Measurements from ENCODE around the gene AFMID. TPM values are rescaled to one million over a fixed set of nuclear protein-coding genes. Genes with fewer than 3 reads are reported as not detected.

AFMID gene
- total and polyA plus RNA-seq, 2 experiments from 2014 or later, result 38.0 to 47.5 TPM

DNA sequence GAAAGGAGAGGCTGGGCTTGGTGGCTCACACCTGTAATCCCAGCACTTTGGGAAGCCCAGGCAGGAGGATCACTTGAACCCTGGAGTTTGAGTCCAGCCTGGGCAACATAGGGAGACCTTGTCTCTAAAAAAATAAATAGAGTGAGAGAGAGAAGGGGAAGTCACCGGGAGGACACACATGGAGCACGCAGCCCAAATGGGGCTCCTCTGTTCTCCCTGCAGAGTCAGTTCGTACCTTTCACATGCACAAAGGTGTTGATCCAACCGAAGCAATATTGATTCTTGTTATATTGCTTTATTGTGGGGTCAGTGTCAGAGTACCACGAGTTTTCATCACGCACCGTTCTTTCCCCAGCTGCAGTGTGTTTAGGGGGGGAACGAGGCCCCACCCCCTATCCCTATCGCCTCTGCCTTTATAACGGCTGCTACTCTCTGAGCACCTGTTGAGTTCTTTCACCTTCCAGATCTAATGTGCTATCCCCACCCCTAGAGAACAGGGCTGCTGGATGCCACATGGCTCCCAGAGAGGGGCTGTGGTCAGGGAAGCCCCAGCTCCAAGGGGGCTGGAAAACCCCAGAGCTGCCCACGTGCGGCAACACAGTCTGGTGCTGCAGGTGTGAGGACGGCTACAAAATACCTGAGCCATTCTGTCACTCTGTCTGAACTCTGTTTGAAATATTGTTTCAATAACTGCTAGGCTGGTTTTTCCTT is 43.2 kb downstream of the AFMID start:
- no peaks in the 10 kb centered on the region for H3K36me3 ChIP-seq (ENCODE audit: insufficient read depth)
- peak overlapping the region; percentile 76 for H3K4me3 ChIP-seq
- ATAC-seq, result no peak
- H4K20me1 ChIP-seq (replicated peaks; ENCODE audit: insufficient read depth), result no peaks in the 10 kb centered on the region; the same call in 1 of the 2 replicates
- H3K36me3 Mint-ChIP-seq (ENCODE audit: low read depth), result no peaks in the 10 kb centered on the region
- no peaks in the 10 kb centered on the region for H3K9me3 Mint-ChIP-seq
- no peaks in the 10 kb centered on the region for H3K9me2 ChIP-seq (ENCODE audit: insufficient read depth)
- peaks cover 7% of the 10 kb centered on the region for H3K4me1 Mint-ChIP-seq
- H3K4me1 ChIP-seq (ENCODE audit: insufficient read depth), result no peaks in the 10 kb centered on the region
- DNase-seq (ENCODE audit: low spot score), result no peak
- TF ChIP-seq CREB1 (CRISPR knock-in tag; IDR thresholded peaks at IDR 0.05; ENCODE audit: low read depth) (no peak), ZNF331 (CRISPR knock-in tag; IDR thresholded peaks at IDR 0.05; ENCODE audit: low read depth) (no peak), POLR2AphosphoS5 (IDR thresholded peaks at IDR 0.05; ENCODE audit: low read depth) (no peak), EZH2 (IDR thresholded peaks at IDR 0.05; ENCODE audit: low read depth, unreplicated experiment) (no peak)
- TF ChIP-seq, protein P1, sequence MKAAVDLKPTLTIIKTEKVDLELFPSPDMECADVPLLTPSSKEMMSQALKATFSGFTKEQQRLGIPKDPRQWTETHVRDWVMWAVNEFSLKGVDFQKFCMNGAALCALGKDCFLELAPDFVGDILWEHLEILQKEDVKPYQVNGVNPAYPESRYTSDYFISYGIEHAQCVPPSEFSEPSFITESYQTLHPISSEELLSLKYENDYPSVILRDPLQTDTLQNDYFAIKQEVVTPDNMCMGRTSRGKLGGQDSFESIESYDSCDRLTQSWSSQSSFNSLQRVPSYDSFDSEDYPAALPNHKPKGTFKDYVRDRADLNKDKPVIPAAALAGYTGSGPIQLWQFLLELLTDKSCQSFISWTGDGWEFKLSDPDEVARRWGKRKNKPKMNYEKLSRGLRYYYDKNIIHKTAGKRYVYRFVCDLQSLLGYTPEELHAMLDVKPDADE (IDR thresholded peaks at IDR 0.05), result no peak
- peaks cover 24% of the 10 kb centered on the region for H3K27me3 Mint-ChIP-seq (ENCODE audit: insufficient read depth, low read depth, poor library complexity)
- H3K27me3 ChIP-seq (ENCODE audit: insufficient read depth), result peaks cover 26% of the 10 kb centered on the region
- H3K27ac Mint-ChIP-seq, result no peak overlapping the region
- peaks cover 9% of the 10 kb centered on the region for H3F3A ChIP-seq (replicated peaks; ENCODE audit: low read depth)
- no peak overlapping the region for H3K27ac ChIP-seq (ENCODE audit: low read depth)
- no peaks in the 10 kb centered on the region for H3K79me2 ChIP-seq (replicated peaks; ENCODE audit: insufficient read depth)
- no peak overlapping the region for H2AFZ ChIP-seq
- H3K4me2 ChIP-seq, result no peak overlapping the region
- peak overlapping the region; percentile 28 for H3K4me3 Mint-ChIP-seq

DNA sequence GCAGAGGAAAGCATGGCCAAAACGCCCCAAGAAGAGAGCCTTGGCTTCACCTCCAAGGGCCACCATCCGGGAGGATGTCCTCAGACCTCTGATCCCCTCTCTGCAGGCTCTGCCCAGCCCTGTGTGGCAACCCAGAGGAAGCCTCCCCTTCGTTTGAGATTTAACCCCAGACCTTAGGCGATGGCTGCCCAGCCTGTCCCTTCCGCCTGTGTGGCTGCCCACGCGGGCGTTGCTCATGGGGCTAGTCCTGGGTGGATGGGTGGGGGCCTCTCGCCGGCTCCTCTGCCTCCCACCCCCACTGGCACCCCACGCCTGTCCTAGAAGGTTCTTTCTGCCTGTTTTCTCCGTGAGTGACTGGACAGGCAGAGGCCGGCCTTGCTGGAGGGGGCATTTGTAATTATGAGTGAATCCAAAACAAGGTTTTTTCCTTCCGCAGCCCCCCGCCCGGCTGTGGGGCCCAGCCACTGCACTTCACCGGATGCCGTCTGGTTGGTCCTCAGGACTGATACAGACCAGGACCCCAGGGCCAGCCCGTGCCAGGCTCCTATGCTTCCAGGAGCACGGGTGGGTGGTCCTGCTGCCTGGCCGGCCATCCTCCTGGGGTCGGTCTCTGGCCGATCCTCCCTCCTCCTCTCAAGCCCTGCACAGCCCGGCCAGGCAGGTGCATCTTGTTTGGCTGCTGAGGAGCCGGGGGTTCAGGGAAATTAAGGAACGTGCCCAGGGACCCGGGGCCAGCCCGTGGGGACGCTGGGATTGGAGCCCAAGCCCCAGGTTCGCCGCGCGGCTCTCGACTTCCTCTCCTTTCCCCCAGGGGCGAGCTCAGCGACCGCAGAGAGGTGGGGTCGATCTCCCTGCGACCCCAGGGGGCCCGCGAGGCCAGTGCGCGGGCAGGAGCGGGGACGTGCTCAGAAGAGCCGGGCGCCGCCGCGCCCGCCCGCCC is 44.1 kb downstream of the AFMID start, which contains the start of gene TMEM235:
TMEM235 (plus strand) TSS at position 636 of the 940 bp plus-strand sequence. CDS start 393 bp downstream, outside the sequence.
- Histone ChIP-seq H3K4me3 (peak within 1 kb of the TSS; percentile 76), H3K27me3 (ENCODE audit: insufficient read depth) (peaks cover 26% of the 10 kb centered on the region), H3K79me2 (replicated peaks; ENCODE audit: insufficient read depth) (no peaks in the 10 kb centered on the region), H2AFZ (peak within 1 kb of the TSS; percentile 95), H3K4me2 (peak within 1 kb of the TSS; percentile 90), H3K27ac (ENCODE audit: low read depth) (no peak within 1 kb of the TSS), H3K36me3 (ENCODE audit: insufficient read depth) (no peaks in the 10 kb centered on the region), H4K20me1 (replicated peaks; ENCODE audit: insufficient read depth) (no peaks in the 10 kb centered on the region), H3F3A (replicated peaks; ENCODE audit: low read depth) (peaks cover under 1% of the 10 kb centered on the region; the same call in 1 of the 2 replicates), H3K4me1 (ENCODE audit: insufficient read depth) (no peaks in the 10 kb centered on the region), H3K9me2 (ENCODE audit: insufficient read depth) (no peaks in the 10 kb centered on the region)
- Mint-ChIP-seq H3K9me3 (no peaks in the 10 kb centered on the region), H3K4me1 (peaks cover 3% of the 10 kb centered on the region), H3K36me3 (ENCODE audit: low read depth) (no peaks in the 10 kb centered on the region), H3K27ac (no peak within 1 kb of the TSS), H3K4me3 (peak within 1 kb of the TSS; percentile 76), H3K27me3 (ENCODE audit: insufficient read depth, low read depth, poor library complexity) (peaks cover 24% of the 10 kb centered on the region)
- TF ChIP-seq ZNF331 (CRISPR knock-in tag; IDR thresholded peaks at IDR 0.05; ENCODE audit: low read depth), result no peak
- TF ChIP-seq EZH2phosphoT487 (IDR thresholded peaks at IDR 0.05; ENCODE audit: unreplicated experiment), result no peak
- peak; percentile 49 for DNase-seq (ENCODE audit: low spot score)
- ATAC-seq, result peak; percentile 26
